Measurements from ENCODE around the gene LCORL.

DNA sequence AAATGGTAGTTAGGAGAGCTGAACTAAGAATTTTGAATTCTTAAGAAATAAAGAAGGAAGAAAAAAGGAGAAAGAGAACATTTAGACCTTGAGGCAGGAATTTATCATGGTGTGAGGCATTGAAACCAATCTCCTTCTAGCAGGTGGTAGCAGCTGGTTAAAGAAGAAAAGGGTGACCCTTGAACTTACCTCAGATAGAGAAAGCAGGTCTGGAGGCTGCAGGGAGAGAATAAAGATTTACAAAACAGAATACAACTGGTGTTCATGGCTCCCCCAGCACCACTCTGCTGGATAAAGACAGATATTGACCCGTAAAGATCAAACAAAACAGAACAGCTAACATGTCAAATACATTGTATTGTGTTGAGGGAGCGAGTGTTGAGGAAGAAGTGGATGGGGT lies 154.7 kb downstream of the LCORL start:
- TF ChIP-seq, protein P1, sequence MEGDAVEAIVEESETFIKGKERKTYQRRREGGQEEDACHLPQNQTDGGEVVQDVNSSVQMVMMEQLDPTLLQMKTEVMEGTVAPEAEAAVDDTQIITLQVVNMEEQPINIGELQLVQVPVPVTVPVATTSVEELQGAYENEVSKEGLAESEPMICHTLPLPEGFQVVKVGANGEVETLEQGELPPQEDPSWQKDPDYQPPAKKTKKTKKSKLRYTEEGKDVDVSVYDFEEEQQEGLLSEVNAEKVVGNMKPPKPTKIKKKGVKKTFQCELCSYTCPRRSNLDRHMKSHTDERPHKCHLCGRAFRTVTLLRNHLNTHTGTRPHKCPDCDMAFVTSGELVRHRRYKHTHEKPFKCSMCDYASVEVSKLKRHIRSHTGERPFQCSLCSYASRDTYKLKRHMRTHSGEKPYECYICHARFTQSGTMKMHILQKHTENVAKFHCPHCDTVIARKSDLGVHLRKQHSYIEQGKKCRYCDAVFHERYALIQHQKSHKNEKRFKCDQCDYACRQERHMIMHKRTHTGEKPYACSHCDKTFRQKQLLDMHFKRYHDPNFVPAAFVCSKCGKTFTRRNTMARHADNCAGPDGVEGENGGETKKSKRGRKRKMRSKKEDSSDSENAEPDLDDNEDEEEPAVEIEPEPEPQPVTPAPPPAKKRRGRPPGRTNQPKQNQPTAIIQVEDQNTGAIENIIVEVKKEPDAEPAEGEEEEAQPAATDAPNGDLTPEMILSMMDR (IDR thresholded peaks at IDR 0.05) = no peak
- TF ChIP-seq POLR2A (IDR thresholded peaks at IDR 0.05) = no peak
